Heart right ventricle (tissue), 16 donors: ENCODE measurements around the gene COPZ2. TPM values are rescaled to one million over a fixed set of nuclear protein-coding genes. Genes with fewer than 3 reads are reported as not detected.

Experiments used
- ATAC-seq, 8 donors: fragments of 200-7000 bp; cut with Tn5 transposase; one replicate each; pipeline ENCODE4 v1.9.1; 2020; ENCODE audit warnings: mild to moderate bottlenecking in 8 of 8, moderate library complexity in 8 of 8, moderate number of reproducible peaks in 1 of 8
- DNase-seq, 2 donors: peaks; one replicate each; pipeline ENCODE4 v3.0.0-alpha.2; 2020
- H3K27ac ChIP-seq, 10 donors: fragments of 200-600 bp; sonication (generic) in 2 of 10; one replicate each; pipeline versions ENCODE4 v1.5.0 to v1.8.0; 2020 to 2022; ENCODE audit warnings: mild to moderate bottlenecking in 3 of 10
- H3K27me3 ChIP-seq, 7 donors: fragments of 200-600 bp; one replicate each; pipeline ENCODE4 v1.8.0; 2021 to 2022; ENCODE audit warnings: mild to moderate bottlenecking in 2 of 7
- H3K36me3 ChIP-seq, 9 donors: fragments of 200-600 bp; sonication (generic) in 1 of 9; one replicate each; pipeline versions ENCODE4 v1.5.0 to v1.8.0; 2020 to 2022; ENCODE audit warnings: mild to moderate bottlenecking in 2 of 9
- H3K4me1 ChIP-seq, 9 donors: fragments of 200-600 bp; sonication (generic) in 1 of 9; one replicate each; pipeline versions ENCODE4 v1.5.0 to v1.8.0; 2020 to 2022; ENCODE audit warnings: mild to moderate bottlenecking in 4 of 9
- H3K4me3 ChIP-seq, 10 donors: fragments of 200-600 bp; sonication (generic) in 2 of 10; one replicate each; pipeline versions ENCODE4 v1.5.0 to v1.8.0; 2020 to 2022; ENCODE audit warnings: mild to moderate bottlenecking in 7 of 10, moderate library complexity in 2 of 10
- H3K9me3 ChIP-seq, 11 donors: fragments of 200-600 bp in 10 of 11; sonication (generic) in 2 of 11; one replicate each; pipeline versions ENCODE4 v1.5.0 to v1.8.0; 2013 to 2022; ENCODE audit warnings: mild to moderate bottlenecking in 2 of 11, control low read depth in 1 of 11, moderate library complexity in 1 of 11
- WGBS, 2 donors: extraction: QIAGEN DNeasy Blood & Tissue Kit; methylation state at CpG; one replicate each; pipeline ENCODE4 v1.1.7; 2013; ENCODE audit warnings: inconsistent platforms in 1 of 2; 5-methylcytosine and 5-hydroxymethylcytosine counted together
- intact Hi-C, 10 donors: fragments of 100-400 bp; cut with DNase I; formaldehyde crosslinking; loops; one replicate each; pipeline versions ENCODE4 v1.11.1 to v1.14.2; 2022
- polyA plus RNA-seq, 2 donors: library from polyadenylated mRNA; stranded (reverse); fragments of 200-250 nt; gene quantifications; one replicate each; pipeline ENCODE4 v1.2.3, GENCODE V29; 2013
- total RNA-seq, 10 donors: library from RNA; stranded (reverse); fragmentation: NEBNext Ultra II Directional in 3 of 10; extraction: Animal tissue kit (Norgen Biotek cat#: 25700) in 3 of 10; gene quantifications; one replicate each; pipeline versions ENCODE4 v1.2.1 to v1.2.4, GENCODE V29; 2021 to 2023
- TF ChIP-seq, protein P1 (sequence below), 9 donors: fragments of 200-600 bp; sonication (generic) in 2 of 9; IDR thresholded peaks; one replicate each; pipeline versions ENCODE4 v1.5.0 to v1.8.0; 2021 to 2022; ENCODE audit warnings: antibody characterized with exemption in 9 of 9, mild to moderate bottlenecking in 5 of 9, moderate library complexity in 1 of 9
- donor health status: Arrhythmogenic right ventricular cardiomyopathy.
- donor health status: ischemic (EF 13 %, LVEDD 7.1; RV severe dilation, severe dysfunction).
- donor health status: healthy with polysubstance abuse.
- donor health status: DM: no; HTN: yes; CAD: no.
- donor health status: DM: no; HTN: no; CAD: no.
- donor health status: ischemic (EF 25% LVEDD 6.9; RV normal size, moderate dysfunction).
- donor health status: ischemic (EF 25% LVEDD 5.7; RV mildly dilated, moderate dysfunction).
- donor health status: healthy.
- donor health status: DM: yes; HTN: yes; CAD: no.
- donor health status: Ischemic cardiomyopathy.
- donor health status: ischemic (EF 35%, LVEDD 5.7; RV mildly dilated, moderate dysfunction).
- donor health status: nonischemic (EF 11% LVEDD 7.7; RV severe dilation, severe dysfunction).
- donor health status: DM: yes; HTN: yes; CAD: no.
- donor health status: PGD.
- donor health status: ischemic (EF 29% LVEDD 5.4; RV normal size, mild dysfunction).
- donor health status: nonischemic (EF 23%, LVEDD 6.1; RV moderate dilation, normal function).

Gene COPZ2
- total and polyA plus RNA-seq, 12 donors = 17.5 to 67.3 (median 59.1) TPM

DNA sequence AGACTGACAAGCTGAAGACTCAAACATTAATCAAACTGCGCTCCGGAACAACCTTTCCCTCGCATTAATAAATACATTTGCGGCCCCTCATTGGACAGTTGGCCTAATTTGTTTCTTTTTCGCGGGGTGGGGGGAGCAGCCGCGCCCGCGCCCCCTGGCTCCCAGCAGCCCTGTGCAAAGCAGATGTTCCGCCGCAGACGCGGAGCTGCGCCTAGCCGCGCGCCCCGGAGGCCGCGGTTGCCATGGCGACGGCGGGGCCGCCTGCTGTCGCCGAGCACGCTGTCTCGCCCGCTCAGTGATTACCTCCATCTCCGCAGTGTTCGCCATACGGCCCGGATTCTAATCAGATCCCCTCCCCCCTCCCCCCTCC, 25.5 kb downstream of the COPZ2 start:
- no peak overlapping the region for H3K27ac ChIP-seq
- intact Hi-C loops = loop anchor here in 2 of 10 donors (10.0 kb wide), 2 partner anchors 57 to 167 kb away; partner anchors contain the start of genes PRR15L (in 1 of the 2) and SCRN2 (in 1 of the 2)
- ATAC-seq (peak in 6 of 8 donors; percentile 48 to 72 (median 54)), DNase-seq (peak in 1 of 2 donors; percentile 52)
- H3K36me3 ChIP-seq = no peaks in the 10 kb centered on the region
- H3K9me3 ChIP-seq = no peaks in the 10 kb centered on the region
- peak overlapping the region in 9 of 10 donors; percentile 23 to 52 (median 42) for H3K4me3 ChIP-seq
- H3K4me1 ChIP-seq = peaks cover 0 to 14% (median 10%) of the 10 kb centered on the region in 9 donors
- WGBS, 2 donors = 0 to 1% methylated on average over 34 of the region's 34 CpGs
- peaks cover 0 to 66% (median 59%) of the 10 kb centered on the region in 7 donors for H3K27me3 ChIP-seq
- TF ChIP-seq, protein P1, sequence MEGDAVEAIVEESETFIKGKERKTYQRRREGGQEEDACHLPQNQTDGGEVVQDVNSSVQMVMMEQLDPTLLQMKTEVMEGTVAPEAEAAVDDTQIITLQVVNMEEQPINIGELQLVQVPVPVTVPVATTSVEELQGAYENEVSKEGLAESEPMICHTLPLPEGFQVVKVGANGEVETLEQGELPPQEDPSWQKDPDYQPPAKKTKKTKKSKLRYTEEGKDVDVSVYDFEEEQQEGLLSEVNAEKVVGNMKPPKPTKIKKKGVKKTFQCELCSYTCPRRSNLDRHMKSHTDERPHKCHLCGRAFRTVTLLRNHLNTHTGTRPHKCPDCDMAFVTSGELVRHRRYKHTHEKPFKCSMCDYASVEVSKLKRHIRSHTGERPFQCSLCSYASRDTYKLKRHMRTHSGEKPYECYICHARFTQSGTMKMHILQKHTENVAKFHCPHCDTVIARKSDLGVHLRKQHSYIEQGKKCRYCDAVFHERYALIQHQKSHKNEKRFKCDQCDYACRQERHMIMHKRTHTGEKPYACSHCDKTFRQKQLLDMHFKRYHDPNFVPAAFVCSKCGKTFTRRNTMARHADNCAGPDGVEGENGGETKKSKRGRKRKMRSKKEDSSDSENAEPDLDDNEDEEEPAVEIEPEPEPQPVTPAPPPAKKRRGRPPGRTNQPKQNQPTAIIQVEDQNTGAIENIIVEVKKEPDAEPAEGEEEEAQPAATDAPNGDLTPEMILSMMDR (IDR thresholded peaks at IDR 0.05) = no peak

DNA sequence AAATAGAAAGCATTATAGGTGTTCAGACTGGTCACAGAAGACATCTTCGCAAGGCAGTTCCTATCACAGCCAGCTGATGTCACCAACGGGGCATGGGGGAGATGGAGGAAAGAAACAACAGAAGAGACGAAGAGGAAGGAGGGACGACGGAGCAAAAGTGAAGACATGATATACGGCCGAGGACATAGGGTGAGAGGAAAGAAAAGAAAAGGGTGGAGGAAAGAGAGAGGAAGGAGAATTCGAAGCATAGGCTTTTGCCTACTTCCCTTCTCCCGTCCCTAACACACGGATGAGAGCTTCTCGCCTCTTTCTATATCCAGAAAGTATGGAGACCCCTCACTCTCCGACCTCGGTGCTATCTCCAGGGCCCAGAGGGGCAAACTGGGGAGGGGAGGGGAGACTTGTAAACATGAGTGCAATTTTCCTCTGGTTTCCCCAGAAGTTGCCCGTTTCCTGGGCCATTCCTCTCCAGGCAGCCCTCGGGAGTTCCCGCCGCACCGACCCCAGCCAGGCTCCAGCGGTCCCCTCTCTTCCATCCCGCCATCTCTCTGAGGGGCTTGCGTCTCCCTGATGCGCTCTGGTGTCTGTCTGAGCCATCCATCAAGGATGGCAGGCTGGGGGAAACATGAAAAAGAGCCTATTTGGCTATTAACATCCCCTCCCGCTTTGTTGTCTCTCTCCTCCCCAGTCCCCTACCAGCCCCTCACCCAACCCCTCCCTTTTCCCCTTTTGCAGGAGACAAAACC, 26.0 kb downstream of the COPZ2 start:
- TF ChIP-seq, protein P1 (IDR thresholded peaks at IDR 0.05) = peak in 5 of 9 donors; percentile 4 to 52 (median 33)
- no peaks in the 10 kb centered on the region for H3K36me3 ChIP-seq
- ATAC-seq = peak in 5 of 8 donors; percentile 25 to 62 (median 44)
- peaks cover 0 to 13% (median 10%) of the 10 kb centered on the region in 9 donors for H3K4me1 ChIP-seq
- H3K27me3 ChIP-seq = peaks cover 0 to 66% (median 59%) of the 10 kb centered on the region in 7 donors
- H3K9me3 ChIP-seq = no peaks in the 10 kb centered on the region
- H3K27ac ChIP-seq = no peak overlapping the region
- WGBS, 2 donors = 4 to 10% methylated on average over 23 of the region's 23 CpGs
- H3K4me3 ChIP-seq = peak overlapping the region in 9 of 10 donors; percentile 23 to 52 (median 42)
- intact Hi-C loops = loop anchor here in 3 of 10 donors (2.0 to 10.0 kb wide), 3 partner anchors 33 to 167 kb away; partner anchors contain the start of genes PRR15L (in 1 of the 3) and SCRN2 (in 1 of the 3)
- DNase-seq = no peak

DNA sequence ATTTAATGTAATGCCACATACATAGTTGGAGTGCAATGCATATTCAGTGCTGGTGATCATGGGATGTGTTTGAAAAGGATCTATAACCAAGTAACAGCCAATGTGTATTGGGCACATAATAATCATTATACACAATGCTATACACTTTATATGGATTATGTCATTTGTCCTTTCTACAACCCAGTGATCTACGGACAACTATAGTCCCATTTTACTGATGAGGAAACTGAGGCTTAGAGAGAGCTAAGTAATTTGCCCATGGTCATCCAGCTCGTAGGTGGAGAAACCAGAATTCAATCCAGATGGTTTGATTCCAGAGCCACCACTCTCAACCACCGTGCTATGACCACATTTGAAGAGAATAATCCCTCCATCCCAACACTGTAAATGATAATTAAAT, 27.4 kb downstream of the COPZ2 start:
- Histone ChIP-seq H3K4me3 (no peak overlapping the region), H3K36me3 (no peaks in the 10 kb centered on the region), H3K27me3 (peaks cover 0 to 61% (median 57%) of the 10 kb centered on the region in 7 donors), H3K27ac (no peak overlapping the region), H3K4me1 (peaks cover 0 to 20% (median 10%) of the 10 kb centered on the region in 9 donors), H3K9me3 (no peaks in the 10 kb centered on the region)
- intact Hi-C loops = loop anchor here in 3 of 10 donors (2.0 to 10.0 kb wide), 3 partner anchors 31 to 165 kb away; partner anchors contain the start of genes PRR15L (in 1 of the 3) and SCRN2 (in 1 of the 3)
- TF ChIP-seq, protein P1 (IDR thresholded peaks at IDR 0.05) = no peak
- no peak for ATAC-seq
- 89 to 93% methylated on average over 3 of the region's 3 CpGs for WGBS, 2 donors
- no peak for DNase-seq

DNA sequence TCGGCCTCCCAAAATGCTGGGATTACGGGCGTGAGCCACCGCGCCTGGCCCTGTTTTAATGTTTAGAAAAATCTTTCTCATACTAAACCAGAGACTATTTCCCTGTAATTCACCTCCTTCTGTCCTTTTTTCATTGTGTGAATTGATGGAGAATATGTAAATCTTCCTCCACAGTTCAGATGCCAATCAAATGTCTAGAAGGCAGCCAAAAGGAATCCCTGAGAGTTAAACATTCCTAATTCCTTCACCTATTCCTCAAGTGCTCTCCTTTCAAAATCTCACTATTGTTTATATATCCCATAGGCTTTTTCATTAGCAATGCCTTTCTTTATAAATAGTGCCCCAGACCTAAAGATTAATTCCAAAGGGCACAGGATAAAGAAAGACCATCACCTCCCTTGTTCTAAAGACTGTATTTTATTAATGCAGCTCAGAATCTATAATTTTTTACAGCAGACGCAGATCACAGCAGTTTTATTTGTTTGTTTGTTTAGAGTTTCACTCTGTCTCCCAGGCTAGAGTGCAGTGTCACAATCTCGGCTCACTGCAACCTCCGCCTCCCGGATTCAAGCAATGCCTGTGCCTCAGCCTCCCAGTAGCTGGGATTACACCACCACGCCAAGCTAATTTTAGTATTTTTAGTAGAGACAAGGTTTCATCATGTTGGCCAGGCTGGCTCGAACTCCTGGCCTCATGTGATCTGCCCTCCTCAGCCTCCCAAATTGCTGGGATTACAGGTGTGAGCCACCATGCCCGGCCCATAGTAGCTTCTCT, 30.5 kb downstream of the COPZ2 start:
- Histone ChIP-seq H3K27ac (no peak overlapping the region), H3K36me3 (no peaks in the 10 kb centered on the region), H3K9me3 (no peaks in the 10 kb centered on the region), H3K4me3 (no peak overlapping the region), H3K4me1 (peaks cover 0 to 46% (median 15%) of the 10 kb centered on the region in 9 donors), H3K27me3 (peaks cover 0 to 41% (median 28%) of the 10 kb centered on the region in 7 donors)
- DNase-seq = no peak
- WGBS, 2 donors = 87 to 91% methylated on average over 12 of the region's 12 CpGs
- TF ChIP-seq, protein P1 (IDR thresholded peaks at IDR 0.05) = no peak
- intact Hi-C loops = no loop called here
- no peak for ATAC-seq
